Right cardiac atrium (tissue), 5 donors: ENCODE measurements around the gene CBARP. TPM values are rescaled to one million over a fixed set of nuclear protein-coding genes. Genes with fewer than 3 reads are reported as not detected.

Experiments
- ATAC-seq, 2 donors: fragments of 200-7000 bp; cut with Tn5 transposase; one replicate each; pipeline versions ENCODE4 v1.8.0 to v1.9.1; 2020; ENCODE audit warnings: moderate library complexity in 2 of 2, mild to moderate bottlenecking in 1 of 2
- DNase-seq, 3 donors: peaks; one replicate each; pipeline ENCODE4 v3.0.0-alpha.2; 2020
- H3K27ac ChIP-seq: one replicate; pipeline ENCODE4 v1.5.1; 2013; ENCODE audit warnings: mild to moderate bottlenecking, low read length, control low read depth, moderate library complexity
- H3K27me3 ChIP-seq: one replicate; pipeline ENCODE4 v1.6.1; 2013; ENCODE audit not compliant: control insufficient read depth, insufficient read depth
- H3K4me1 ChIP-seq: one replicate; pipeline ENCODE4 v1.6.1; 2013; ENCODE audit warnings: low read length; ENCODE audit not compliant: control insufficient read depth, insufficient read depth
- H3K4me3 ChIP-seq: one replicate; pipeline ENCODE4 v1.5.1; 2013; ENCODE audit warnings: low read length, control low read depth
- H3K9me3 ChIP-seq: one replicate; pipeline ENCODE4 v1.6.1; 2013; ENCODE audit warnings: low read length; ENCODE audit not compliant: control insufficient read depth
- WGBS: extraction: QIAGEN DNeasy Blood & Tissue Kit; methylation state at CpG from one replicate; pipeline ENCODE4 v1.1.7; 2013; 5-methylcytosine and 5-hydroxymethylcytosine counted together
- intact Hi-C, 4 donors: fragments of 100-400 bp; cut with DNase I; formaldehyde crosslinking; loops; one replicate each; pipeline versions ENCODE4 v1.11.0 to v1.14.0; 2022 to 2023
- polyA plus RNA-seq: library from polyadenylated mRNA; stranded (reverse); fragments of 200-250 nt; gene quantifications from one replicate; pipeline ENCODE4 v1.2.3, GENCODE V29; 2013
- total RNA-seq, 4 donors: library from RNA; stranded (reverse); fragmentation: NEBNext Ultra II Directional; extraction: Animal tissue kit (Norgen Biotek cat#: 25700); gene quantifications; one replicate each; pipeline ENCODE4 v1.2.1, GENCODE V29; 2021
- donor health status: healthy with polysubstance abuse.
- donor health status: DM: no; HTN: yes; CAD: no.
- donor health status: DM: no; HTN: no; CAD: no.
- donor health status: DM: no; HTN: yes; CAD: no; lungs with severe emphysema.
- donor health status: DM: yes; HTN: yes; CAD: no.

CBARP gene
- total and polyA plus RNA-seq, 5 donors = 0.89 to 2.2 (median 1.2) TPM

GRCh38 chr19:1254530-1255185, 16.9 kb upstream of the CBARP start:
- Histone ChIP-seq H3K9me3 (no peaks in the 10 kb centered on the region), H3K27ac (peak overlapping the region; percentile 98), H3K27me3 (no peaks in the 10 kb centered on the region), H3K4me1 (peaks cover 13% of the 10 kb centered on the region), H3K4me3 (no peak overlapping the region)
- 80% methylated on average over 20 of the region's 20 CpGs for WGBS
- intact Hi-C loops = no loop called here
- ATAC-seq (no peak), DNase-seq (no peak)

- H3K4me3 ChIP-seq = peak overlapping the region; percentile 68
- H3K4me1 ChIP-seq = peaks cover 13% of the 10 kb centered on the region
- WGBS = 70% methylated on average over 37 of the region's 37 CpGs
- intact Hi-C loops = no loop called here
- no peaks in the 10 kb centered on the region for H3K9me3 ChIP-seq
- H3K27ac ChIP-seq = peak overlapping the region; percentile 98
- DNase-seq (peak; percentile 50 to 79 (median 74)), ATAC-seq (no peak)
- no peaks in the 10 kb centered on the region for H3K27me3 ChIP-seq
These were observed 16.3 kb upstream of the CBARP start for GRCh38 chr19:1254081-1254527.

GRCh38 chr19:1253514-1254080, 15.8 kb upstream of the CBARP start:
- WGBS = 32% methylated on average over 23 of the region's 23 CpGs
- no peaks in the 10 kb centered on the region for H3K27me3 ChIP-seq
- peak in 1 of 3 donors; percentile 78 for DNase-seq
- H3K4me3 ChIP-seq = peak overlapping the region; percentile 68
- H3K4me1 ChIP-seq = peaks cover 13% of the 10 kb centered on the region
- peak overlapping the region; percentile 98 for H3K27ac ChIP-seq
- intact Hi-C loops = no loop called here
- H3K9me3 ChIP-seq = no peaks in the 10 kb centered on the region
- ATAC-seq = peak in 1 of 2 donors; percentile 28

DNA sequence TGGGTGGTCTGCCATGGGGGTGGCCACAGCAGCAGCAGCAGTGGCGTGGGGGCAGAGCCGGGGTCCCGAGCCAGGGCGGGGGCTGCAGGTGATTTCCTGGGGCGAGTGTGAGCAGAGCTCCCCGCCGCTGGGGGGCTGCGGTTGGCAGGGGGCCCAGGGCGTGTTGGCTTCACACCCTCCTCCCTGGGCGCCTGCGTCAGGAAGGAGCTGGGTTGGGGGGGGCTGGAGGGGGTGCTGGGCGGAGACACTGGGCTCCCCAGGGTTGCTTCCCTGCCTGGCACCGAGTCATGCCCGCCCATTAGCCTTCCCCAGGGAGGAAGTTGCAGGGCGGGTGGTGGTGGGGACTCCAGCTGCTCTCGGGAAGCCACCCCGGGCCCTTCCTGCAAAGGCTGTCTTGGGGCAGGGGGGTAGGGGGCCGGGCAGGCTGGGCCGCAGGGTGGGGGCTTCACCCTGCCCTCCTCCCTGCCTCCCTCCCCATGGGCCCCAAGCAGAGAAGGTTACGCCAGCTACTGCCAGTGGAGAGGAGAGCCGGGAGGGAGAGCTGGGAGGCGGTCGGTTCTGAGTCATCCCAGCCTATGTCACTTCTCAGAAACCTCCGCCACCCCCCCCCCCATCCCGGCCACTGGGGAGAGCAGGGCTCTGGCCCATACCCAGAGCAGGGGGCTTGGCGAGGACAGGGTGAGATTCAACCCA, 15.2 kb upstream of the CBARP start:
- Histone ChIP-seq H3K9me3 (no peaks in the 10 kb centered on the region), H3K27ac (peak overlapping the region; percentile 98), H3K4me3 (peak overlapping the region; percentile 68), H3K27me3 (no peaks in the 10 kb centered on the region), H3K4me1 (peaks cover 13% of the 10 kb centered on the region)
- intact Hi-C loops = no loop called here
- DNase-seq (peak; percentile 94 to 97 (median 96)), ATAC-seq (peak; percentile 58 to 64)
- WGBS = under 1% methylated on average over 26 of the region's 26 CpGs

DNA sequence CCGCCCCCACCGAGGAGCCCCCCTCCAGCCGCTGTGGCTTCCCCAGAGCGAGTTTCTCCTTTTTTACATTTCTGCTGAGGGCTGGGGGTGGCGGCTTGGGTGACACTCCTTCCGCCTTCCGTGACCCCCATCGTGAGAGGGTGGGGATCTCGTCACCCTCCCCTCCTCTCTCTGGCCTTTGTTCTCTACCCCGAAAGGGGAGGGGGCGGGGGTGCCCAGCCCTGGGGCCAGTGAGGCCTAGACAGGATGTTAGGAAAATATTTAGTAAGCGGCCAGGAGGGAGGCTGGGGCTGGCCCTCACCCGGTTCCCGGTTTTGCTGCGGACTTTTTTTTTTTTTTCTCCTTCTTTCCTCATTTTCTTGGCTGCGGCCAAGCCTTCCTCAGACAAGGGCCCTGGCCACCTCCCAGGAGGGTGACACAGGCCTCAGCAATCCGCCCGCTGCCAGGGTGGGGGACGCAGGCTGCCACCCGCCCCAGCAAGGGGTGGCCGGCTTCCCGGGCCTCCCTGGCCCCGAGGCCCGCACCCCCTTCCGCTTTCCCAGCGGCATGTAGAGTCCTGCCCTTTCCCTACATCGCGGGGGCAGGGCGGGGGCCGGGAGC, 14.5 kb upstream of the CBARP start:
- intact Hi-C loops = no loop called here
- ATAC-seq = peak; percentile 56 to 62
- 1% methylated on average over 30 of the region's 30 CpGs for WGBS
- Histone ChIP-seq H3K9me3 (no peaks in the 10 kb centered on the region), H3K4me3 (peak overlapping the region; percentile 68), H3K27me3 (no peaks in the 10 kb centered on the region), H3K4me1 (peaks cover 15% of the 10 kb centered on the region), H3K27ac (peak overlapping the region; percentile 98)
- DNase-seq = peak; percentile 96 to 98 (median 97)

- WGBS = 4% methylated on average over 41 of the region's 41 CpGs
- intact Hi-C loops = no loop called here
- Histone ChIP-seq H3K4me3 (peak overlapping the region; percentile 68), H3K9me3 (no peaks in the 10 kb centered on the region), H3K4me1 (peaks cover 15% of the 10 kb centered on the region), H3K27ac (peak overlapping the region; percentile 98), H3K27me3 (no peaks in the 10 kb centered on the region)
- peak; percentile 78 to 93 (median 93) for DNase-seq
- ATAC-seq = no peak
These were observed 13.8 kb upstream of the CBARP start for GRCh38 chr19:1251330-1252220.

- Histone ChIP-seq H3K4me1 (peaks cover 15% of the 10 kb centered on the region), H3K27me3 (no peaks in the 10 kb centered on the region), H3K4me3 (peak overlapping the region; percentile 68), H3K9me3 (no peaks in the 10 kb centered on the region), H3K27ac (peak overlapping the region; percentile 98)
- 1% methylated on average over 87 of the region's 90 CpGs for WGBS
- DNase-seq = peak; percentile 68 to 89 (median 88)
- no peak for ATAC-seq
- intact Hi-C loops = no loop called here
These were observed 12.8 kb upstream of the CBARP start for GRCh38 chr19:1250437-1251260.

- Histone ChIP-seq H3K4me3 (peak overlapping the region; percentile 68), H3K9me3 (no peaks in the 10 kb centered on the region), H3K27me3 (no peaks in the 10 kb centered on the region), H3K4me1 (peaks cover 11% of the 10 kb centered on the region), H3K27ac (peak overlapping the region; percentile 98)
- WGBS = under 1% methylated on average over 66 of the region's 67 CpGs
- intact Hi-C loops = no loop called here
- ATAC-seq (no peak), DNase-seq (no peak)
These were observed 12.2 kb upstream of the CBARP start for GRCh38 chr19:1249990-1250436.

DNA sequence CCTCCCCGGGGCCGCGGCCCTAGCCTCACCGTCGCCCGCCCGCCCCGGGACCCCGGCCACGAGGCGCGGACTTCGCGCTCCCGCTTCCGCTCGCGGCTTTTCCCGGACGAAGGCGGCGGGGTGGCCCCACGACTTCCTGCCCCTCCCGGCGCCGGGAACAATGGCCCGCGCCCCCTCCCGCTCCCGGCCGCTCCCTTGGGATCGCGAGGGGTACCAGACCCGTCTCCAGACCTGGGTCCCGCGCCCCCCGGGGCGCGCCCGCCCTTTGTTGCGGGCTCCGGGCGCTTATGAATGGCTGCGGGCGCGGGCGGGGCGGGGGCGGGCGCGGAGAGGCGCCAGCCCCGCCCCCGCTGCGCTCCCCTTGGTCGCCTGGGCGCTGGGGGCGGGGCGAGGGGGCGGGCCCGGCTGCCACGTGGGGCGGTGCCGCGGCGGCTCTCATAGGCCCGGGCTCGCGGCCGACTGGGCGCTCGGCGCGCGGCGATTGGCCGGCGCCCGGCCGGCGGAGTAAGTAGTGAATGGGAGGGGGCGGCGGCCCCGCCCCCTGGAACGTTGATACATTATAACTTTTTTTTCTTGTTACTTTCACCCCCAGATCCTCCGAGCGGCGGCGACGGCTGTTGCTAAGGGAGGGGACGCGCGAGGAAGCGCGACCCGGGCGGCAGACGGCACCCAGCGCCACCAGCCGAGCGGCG, 11.6 kb upstream of the CBARP start:
- Histone ChIP-seq H3K27me3 (no peaks in the 10 kb centered on the region), H3K4me1 (peaks cover 14% of the 10 kb centered on the region), H3K27ac (peak overlapping the region; percentile 99), H3K9me3 (no peaks in the 10 kb centered on the region), H3K4me3 (peak overlapping the region; percentile 68)
- WGBS = under 1% methylated on average over 102 of the region's 102 CpGs
- DNase-seq (peak; percentile 93 to 99 (median 97)), ATAC-seq (peak; percentile 0 to 5)
- intact Hi-C loops = no loop called here
